GM13976 (cell line): ENCODE results near the gene GLCCI1.

ENCODE experiments used
- DNase-seq: peaks from one replicate; pipeline ENCODE4 v3.0.0; 2012; ENCODE audit warnings: low spot score
- in situ Hi-C: fragments of 300-500 bp; cut with MboI; formaldehyde crosslinking; loops from one replicate; pipeline ENCODE4 v1.12.0; 2022; ENCODE audit warnings: low sequenced_read_pairs, mixed read lengths, inconsistent platforms; ENCODE audit not compliant: unreplicated experiment
- TF ChIP-seq, protein P1 (sequence below): IDR thresholded peaks from 2 replicates; pipeline ENCODE4 v1.5.1; 2012; ENCODE audit warnings: borderline replicate concordance, mild to moderate bottlenecking; ENCODE audit not compliant: insufficient read depth; ENCODE audit errors: extremely low read depth, missing control alignments, control extremely low read depth

The GLCCI1 gene

DNA sequence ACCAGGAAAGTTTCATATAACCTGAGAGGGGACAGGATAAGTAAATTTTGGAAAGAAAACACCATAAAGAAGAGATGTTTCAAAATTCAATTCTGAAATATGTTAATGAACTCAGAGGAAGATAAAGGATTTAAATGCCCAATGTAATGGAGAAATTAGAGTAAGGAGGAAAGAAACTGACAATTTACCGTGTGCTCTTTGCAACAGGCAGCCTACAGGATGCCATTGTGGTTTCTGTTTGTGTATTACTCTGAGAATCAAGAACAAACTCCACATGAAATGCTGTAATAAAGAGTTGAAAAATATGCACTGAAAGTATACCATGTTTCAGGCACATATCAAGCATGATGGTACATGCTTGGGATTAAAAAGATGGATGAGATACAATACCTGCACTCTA lies 44.8 kb upstream of the GLCCI1 start:
- TF ChIP-seq, protein P1, sequence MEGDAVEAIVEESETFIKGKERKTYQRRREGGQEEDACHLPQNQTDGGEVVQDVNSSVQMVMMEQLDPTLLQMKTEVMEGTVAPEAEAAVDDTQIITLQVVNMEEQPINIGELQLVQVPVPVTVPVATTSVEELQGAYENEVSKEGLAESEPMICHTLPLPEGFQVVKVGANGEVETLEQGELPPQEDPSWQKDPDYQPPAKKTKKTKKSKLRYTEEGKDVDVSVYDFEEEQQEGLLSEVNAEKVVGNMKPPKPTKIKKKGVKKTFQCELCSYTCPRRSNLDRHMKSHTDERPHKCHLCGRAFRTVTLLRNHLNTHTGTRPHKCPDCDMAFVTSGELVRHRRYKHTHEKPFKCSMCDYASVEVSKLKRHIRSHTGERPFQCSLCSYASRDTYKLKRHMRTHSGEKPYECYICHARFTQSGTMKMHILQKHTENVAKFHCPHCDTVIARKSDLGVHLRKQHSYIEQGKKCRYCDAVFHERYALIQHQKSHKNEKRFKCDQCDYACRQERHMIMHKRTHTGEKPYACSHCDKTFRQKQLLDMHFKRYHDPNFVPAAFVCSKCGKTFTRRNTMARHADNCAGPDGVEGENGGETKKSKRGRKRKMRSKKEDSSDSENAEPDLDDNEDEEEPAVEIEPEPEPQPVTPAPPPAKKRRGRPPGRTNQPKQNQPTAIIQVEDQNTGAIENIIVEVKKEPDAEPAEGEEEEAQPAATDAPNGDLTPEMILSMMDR = no peak
- in situ Hi-C loops = no loop called here
- DNase-seq = no peak

DNA sequence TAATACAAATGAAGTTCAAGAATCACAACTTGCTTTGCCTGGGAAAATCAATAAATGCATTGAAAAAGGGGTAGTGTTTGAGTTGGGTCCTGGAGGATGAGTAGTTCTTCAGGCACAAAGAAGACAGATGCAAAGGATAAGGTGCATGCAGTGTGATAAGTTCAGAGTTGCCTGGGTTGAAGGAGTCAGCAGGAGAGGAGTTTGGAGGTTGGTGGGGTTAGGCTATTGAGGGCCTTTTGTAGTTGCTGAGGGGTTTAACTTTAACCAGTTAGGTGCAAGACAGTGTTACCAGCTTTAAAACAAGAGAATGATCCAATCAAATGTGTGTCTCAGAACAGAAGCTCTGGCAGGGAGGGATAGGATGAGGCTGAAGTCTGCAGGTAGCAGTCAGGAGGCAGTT lies 44.3 kb upstream of the GLCCI1 start:
- DNase-seq = no peak
- TF ChIP-seq, protein P1 = no peak
- in situ Hi-C loops = no loop called here

DNA sequence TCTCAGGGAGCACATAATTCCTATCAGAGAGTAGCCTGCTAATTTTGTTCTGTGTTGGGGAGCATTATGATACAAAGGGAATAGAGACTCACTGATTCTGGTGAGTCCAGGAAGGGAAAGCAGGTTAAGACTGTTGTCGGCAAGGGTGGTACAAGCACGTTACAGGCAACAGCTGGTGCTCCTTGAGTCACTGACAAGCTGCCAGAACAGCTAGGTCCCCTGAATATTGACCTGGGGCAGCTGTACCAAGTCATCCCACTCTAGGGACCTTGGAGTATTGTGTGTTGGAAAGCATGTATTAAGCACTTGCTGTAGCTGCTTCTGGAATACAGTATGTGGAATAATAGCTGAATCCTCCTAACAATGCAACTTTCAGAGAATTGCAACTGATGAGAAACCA lies 37.0 kb upstream of the GLCCI1 start:
- TF ChIP-seq, protein P1 = no peak
- in situ Hi-C loops = no loop called here
- no peak for DNase-seq

DNA sequence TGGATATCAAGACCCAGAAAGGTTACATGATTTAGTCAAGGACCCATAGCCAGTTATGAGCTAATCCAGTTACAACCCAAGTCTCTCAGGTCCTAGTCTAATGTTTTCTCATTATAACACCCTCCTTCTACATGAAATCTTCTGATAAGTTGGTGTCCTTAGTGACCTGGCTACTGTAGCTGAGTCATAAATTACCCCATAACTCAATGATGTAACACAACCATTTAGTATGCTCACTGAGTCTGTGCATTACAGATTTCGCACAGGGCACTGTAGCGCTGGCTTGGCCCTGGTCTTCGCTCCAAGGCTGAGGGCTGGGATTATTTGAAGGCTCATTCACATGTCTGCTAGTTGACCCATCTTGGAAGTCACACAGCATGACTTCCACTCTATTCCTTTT lies 36.0 kb upstream of the GLCCI1 start:
- TF ChIP-seq, protein P1 = no peak
- DNase-seq = no peak
- in situ Hi-C loops = no loop called here

DNA sequence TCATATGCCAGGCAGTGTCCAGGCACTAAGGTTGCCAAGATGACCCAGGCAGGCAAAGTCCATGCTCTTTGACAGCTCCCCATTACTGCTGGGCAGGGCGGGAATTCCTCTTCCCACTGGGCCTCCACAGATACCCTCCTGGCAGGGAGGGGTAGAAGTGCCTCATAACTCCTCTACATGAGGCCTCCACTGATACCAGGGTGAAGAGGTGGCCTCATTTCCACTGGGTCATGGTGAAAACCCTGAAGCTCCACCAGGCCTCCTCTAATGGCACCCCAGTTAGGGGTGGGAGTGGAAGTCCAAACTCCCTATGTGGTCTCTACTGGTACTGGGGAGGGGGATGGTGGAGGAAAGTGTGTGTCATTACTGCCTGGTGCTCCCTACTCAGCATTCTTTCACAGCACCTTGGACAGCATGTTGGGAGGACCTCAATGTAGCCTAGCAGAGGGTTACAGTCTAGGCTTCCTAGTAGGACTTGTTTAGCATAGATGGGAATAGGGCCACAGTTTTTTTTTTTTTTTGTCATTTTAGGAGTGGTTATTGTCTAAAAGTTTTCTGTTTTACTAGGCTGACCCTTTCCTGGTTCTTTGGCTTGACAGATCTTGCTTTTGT lies 34.6 kb upstream of the GLCCI1 start:
- DNase-seq = no peak
- TF ChIP-seq, protein P1 = no peak
- in situ Hi-C loops = no loop called here

DNA sequence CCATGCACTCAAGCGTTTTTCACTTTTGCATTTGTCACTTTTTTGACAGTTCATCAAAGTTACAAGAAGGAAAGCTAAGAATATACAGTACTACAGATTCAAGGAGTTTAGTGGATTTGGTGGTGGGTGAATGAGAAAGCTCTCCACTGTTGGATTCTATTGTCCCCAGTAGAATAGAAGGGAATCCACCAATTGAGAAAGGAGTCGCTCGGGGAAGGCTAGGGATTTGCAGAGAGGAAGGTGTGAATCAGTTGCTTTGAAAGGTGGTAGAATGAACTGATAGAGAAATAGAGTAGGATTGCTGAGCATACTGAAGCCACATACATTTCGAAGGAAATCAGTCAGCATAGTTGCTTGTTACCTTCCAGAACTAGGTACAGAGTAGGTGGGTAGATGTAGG lies 33.7 kb upstream of the GLCCI1 start:
- TF ChIP-seq, protein P1 = no peak
- no peak for DNase-seq
- in situ Hi-C loops = no loop called here
